IMR-90 (cell line): ENCODE results near the gene OR51M1.
"Not testable (repeated sequence)": the region's sequence is repeated elsewhere in the genome, so short reads cannot be mapped to it uniquely, and the experiment has no call there.

Experiments
- CTCF ChIP-seq: conservative IDR thresholded peaks from 2 replicates; pipeline ENCODE4 v1.5.1; 2012; ENCODE audit warnings: mild to moderate bottlenecking, low read depth, low read length, improper control_type of control experiment
- FOS ChIP-seq: fragments of 150-350 bp; IDR thresholded peaks from 2 replicates; pipeline ENCODE4 v1.6.1; 2016; ENCODE audit warnings: low read depth, low read length

- not testable (repeated sequence) for TF ChIP-seq CTCF, FOS
Measured at GRCh38 chr11:5356031-5356430, 27.6 kb upstream of the OR51M1 start.
